Hepatocyte (in vitro differentiated cells): ENCODE measurements around the gene TTK. TPM values are rescaled to one million over a fixed set of nuclear protein-coding genes. Genes with fewer than 3 reads are reported as not detected.

Experiments used
- DNase-seq: peaks from one replicate; pipeline ENCODE4 v3.0.0-alpha.2; 2016; ENCODE audit warnings: low spot score
- H2AFZ ChIP-seq: fragments of 200-600 bp; sonication (generic); 2 replicates; pipeline ENCODE4 v1.6.0; 2016; ENCODE audit warnings: antibody characterized with exemption, mild to moderate bottlenecking
- H3K27ac ChIP-seq: fragments of 200-600 bp; sonication (generic); 2 replicates; pipeline ENCODE4 v1.5.1; 2016; ENCODE audit warnings: mild to moderate bottlenecking
- H3K27me3 ChIP-seq: fragments of 200-600 bp; sonication (generic); 2 replicates; pipeline ENCODE4 v1.6.1; 2016
- H3K36me3 ChIP-seq: fragments of 200-600 bp; sonication (generic); replicated peaks from 2 replicates; pipeline ENCODE4 v1.5.1; 2016; ENCODE audit warnings: low read depth; ENCODE audit not compliant: insufficient read depth
- H3K4me1 ChIP-seq: fragments of 200-600 bp; sonication (generic); 2 replicates; pipeline ENCODE4 v1.5.1; 2016; ENCODE audit warnings: mild to moderate bottlenecking, moderate library complexity; ENCODE audit not compliant: insufficient read depth
- H3K4me2 ChIP-seq: fragments of 200-600 bp; sonication (generic); 2 replicates; pipeline ENCODE4 v1.6.0; 2016
- H3K4me3 ChIP-seq: fragments of 200-600 bp; sonication (generic); 2 replicates; pipeline ENCODE4 v1.5.1; 2016; ENCODE audit warnings: mild to moderate bottlenecking
- H3K79me2 ChIP-seq: fragments of 200-600 bp; sonication (generic); 2 replicates; pipeline ENCODE4 v1.6.0; 2017; ENCODE audit warnings: mild to moderate bottlenecking
- H3K9me2 ChIP-seq: fragments of 200-600 bp; sonication (generic); replicated peaks from 2 replicates; pipeline ENCODE4 v1.6.0; 2017; ENCODE audit warnings: mild to moderate bottlenecking; ENCODE audit not compliant: insufficient read depth
- H3K9me3 ChIP-seq: fragments of 200-600 bp; sonication (generic); 2 replicates; pipeline ENCODE4 v1.5.1; 2016; ENCODE audit warnings: low read depth, mild to moderate bottlenecking
- H4K20me1 ChIP-seq: fragments of 200-600 bp; sonication (generic); 2 replicates; pipeline ENCODE4 v1.6.0; 2016; ENCODE audit warnings: mild to moderate bottlenecking; ENCODE audit not compliant: insufficient read depth, poor library complexity, severe bottlenecking
- EZH2 ChIP-seq: fragments of 200-600 bp; sonication (generic); IDR thresholded peaks from 2 replicates; pipeline ENCODE4 v1.6.1; 2016; ENCODE audit warnings: antibody characterized with exemption, mild to moderate bottlenecking, borderline replicate concordance
- EZH2phosphoT487 ChIP-seq: fragments of 200-600 bp; sonication (generic); IDR thresholded peaks from one replicate; pipeline ENCODE4 v1.6.1; 2018; ENCODE audit warnings: antibody characterized with exemption, mild to moderate bottlenecking, low read depth, moderate library complexity; ENCODE audit not compliant: unreplicated experiment, severe bottlenecking
- WGBS: methylation state at CpG from one replicate; pipeline ENCODE4 v1.1.6; 2016; ENCODE audit warnings: low lambda C conversion rate; ENCODE audit errors: missing lambda C conversion rate; 5-methylcytosine and 5-hydroxymethylcytosine counted together
- polyA plus RNA-seq: library from polyadenylated mRNA; unstranded; fragments of >200 nt; fragmentation: Nextera tagmentation; extraction: Ambion mirVana; gene quantifications from 2 replicates; pipeline ENCODE4 v1.2.1, GENCODE V29; 2016
- total RNA-seq: library from RNA; depleted of rRNA; stranded (reverse); fragments of >200 nt; gene quantifications from 2 replicates; pipeline ENCODE4 v1.2.3, GENCODE V29; 2014
- TF ChIP-seq, protein P1 (sequence below): fragments of 200-600 bp; sonication (generic); IDR thresholded peaks from 2 replicates; pipeline ENCODE4 v1.5.1; 2016; ENCODE audit warnings: antibody characterized with exemption, mild to moderate bottlenecking; ENCODE audit not compliant: poor library complexity

The TTK gene
- total and polyA plus RNA-seq, 2 experiments from 2014 or later = 4.0 to 10.7 TPM

DNA sequence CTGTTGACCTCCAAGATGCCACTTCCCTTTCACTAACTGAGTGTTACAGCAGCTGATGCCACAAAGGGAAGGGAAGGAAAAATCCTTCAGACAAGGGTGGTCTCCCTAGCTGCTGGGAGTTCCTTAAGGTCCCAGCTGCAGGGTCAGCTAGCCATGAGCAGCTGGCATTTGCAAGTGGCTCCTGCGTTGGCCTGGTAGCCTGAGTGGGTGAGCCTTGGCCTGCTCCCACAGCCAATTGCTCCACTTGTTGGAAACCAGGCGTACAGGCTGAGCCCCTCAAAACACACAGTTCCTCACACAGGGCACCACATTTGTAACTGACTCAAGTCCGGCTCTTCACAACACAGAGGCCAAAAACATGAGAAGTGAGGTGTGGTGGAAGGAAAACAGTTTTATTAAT, 16.7 kb downstream of the TTK start:
- no peak overlapping the region for H2AFZ ChIP-seq
- H3K27ac ChIP-seq = no peak overlapping the region
- no peaks in the 10 kb centered on the region for H3K9me3 ChIP-seq
- no peak overlapping the region for H3K4me3 ChIP-seq
- no peaks in the 10 kb centered on the region for H3K4me1 ChIP-seq
- H4K20me1 ChIP-seq = no peaks in the 10 kb centered on the region
- no peaks in the 10 kb centered on the region for H3K79me2 ChIP-seq
- TF ChIP-seq EZH2phosphoT487 (no peak), EZH2 (no peak)
- TF ChIP-seq, protein P1, sequence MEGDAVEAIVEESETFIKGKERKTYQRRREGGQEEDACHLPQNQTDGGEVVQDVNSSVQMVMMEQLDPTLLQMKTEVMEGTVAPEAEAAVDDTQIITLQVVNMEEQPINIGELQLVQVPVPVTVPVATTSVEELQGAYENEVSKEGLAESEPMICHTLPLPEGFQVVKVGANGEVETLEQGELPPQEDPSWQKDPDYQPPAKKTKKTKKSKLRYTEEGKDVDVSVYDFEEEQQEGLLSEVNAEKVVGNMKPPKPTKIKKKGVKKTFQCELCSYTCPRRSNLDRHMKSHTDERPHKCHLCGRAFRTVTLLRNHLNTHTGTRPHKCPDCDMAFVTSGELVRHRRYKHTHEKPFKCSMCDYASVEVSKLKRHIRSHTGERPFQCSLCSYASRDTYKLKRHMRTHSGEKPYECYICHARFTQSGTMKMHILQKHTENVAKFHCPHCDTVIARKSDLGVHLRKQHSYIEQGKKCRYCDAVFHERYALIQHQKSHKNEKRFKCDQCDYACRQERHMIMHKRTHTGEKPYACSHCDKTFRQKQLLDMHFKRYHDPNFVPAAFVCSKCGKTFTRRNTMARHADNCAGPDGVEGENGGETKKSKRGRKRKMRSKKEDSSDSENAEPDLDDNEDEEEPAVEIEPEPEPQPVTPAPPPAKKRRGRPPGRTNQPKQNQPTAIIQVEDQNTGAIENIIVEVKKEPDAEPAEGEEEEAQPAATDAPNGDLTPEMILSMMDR = no peak
- H3K9me2 ChIP-seq = no peaks in the 10 kb centered on the region
- H3K4me2 ChIP-seq = no peak overlapping the region
- H3K27me3 ChIP-seq = no peaks in the 10 kb centered on the region
- WGBS = 96% methylated on average over 3 of the region's 3 CpGs
- no peaks in the 10 kb centered on the region for H3K36me3 ChIP-seq
- no peak for DNase-seq

DNA sequence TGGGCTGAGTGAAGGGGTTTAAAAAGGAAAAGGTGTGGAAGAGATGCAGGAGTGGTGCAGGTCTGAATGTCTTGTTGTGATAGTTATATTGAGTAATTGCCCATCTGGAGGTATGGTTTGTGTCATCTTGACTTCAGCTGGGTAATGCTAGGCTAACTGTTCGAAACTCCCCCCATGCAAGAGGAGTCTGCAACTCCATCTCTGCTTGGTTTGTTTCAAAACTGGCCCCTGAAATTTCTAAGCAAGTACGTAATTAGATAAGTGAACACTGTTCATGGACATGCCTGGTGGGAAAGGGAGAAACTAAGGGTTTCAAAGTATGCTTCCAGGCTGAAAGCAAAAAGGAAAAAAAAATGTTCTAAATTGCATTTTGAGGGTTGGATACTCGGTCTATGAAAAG, 17.1 kb downstream of the TTK start:
- TF ChIP-seq EZH2phosphoT487 = no peak
- TF ChIP-seq, protein P1 = no peak
- TF ChIP-seq EZH2 = no peak
- Histone ChIP-seq H3K27me3 (no peaks in the 10 kb centered on the region), H3K4me3 (no peak overlapping the region), H2AFZ (no peak overlapping the region), H4K20me1 (no peaks in the 10 kb centered on the region), H3K4me2 (no peak overlapping the region), H3K79me2 (no peaks in the 10 kb centered on the region), H3K9me2 (no peaks in the 10 kb centered on the region), H3K27ac (no peak overlapping the region), H3K4me1 (no peaks in the 10 kb centered on the region), H3K36me3 (no peaks in the 10 kb centered on the region), H3K9me3 (no peaks in the 10 kb centered on the region)
- 73% methylated on average over 3 of the region's 3 CpGs for WGBS
- no peak for DNase-seq

DNA sequence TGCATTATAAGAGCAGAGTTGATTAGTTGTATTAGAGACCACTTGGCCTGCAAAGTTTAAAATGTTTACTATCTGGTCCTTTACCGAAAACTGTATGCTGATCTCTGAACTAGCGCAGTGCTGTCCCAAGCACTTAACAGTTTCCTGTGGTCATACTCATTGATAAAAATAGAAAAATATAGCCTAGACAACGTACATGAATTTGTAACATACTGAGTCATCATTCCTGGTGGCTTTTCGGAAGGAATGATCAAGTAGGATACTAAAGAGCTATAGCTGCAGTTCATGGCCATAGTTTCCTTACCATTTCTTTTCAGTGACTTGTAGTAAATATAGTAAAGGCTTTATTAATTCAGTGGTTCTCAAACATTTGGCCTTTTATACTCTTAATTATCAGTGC, 18.4 kb downstream of the TTK start:
- H4K20me1 ChIP-seq = no peaks in the 10 kb centered on the region
- H3K27me3 ChIP-seq = no peaks in the 10 kb centered on the region
- no peaks in the 10 kb centered on the region for H3K4me1 ChIP-seq
- no peak for DNase-seq
- H3K79me2 ChIP-seq = no peaks in the 10 kb centered on the region
- H3K9me2 ChIP-seq = no peaks in the 10 kb centered on the region
- TF ChIP-seq EZH2phosphoT487 (no peak), EZH2 (no peak)
- no peak overlapping the region for H3K4me2 ChIP-seq
- H3K4me3 ChIP-seq = no peak overlapping the region
- WGBS = 68% methylated on average over 4 of the region's 4 CpGs
- no peak overlapping the region for H3K27ac ChIP-seq
- no peaks in the 10 kb centered on the region for H3K9me3 ChIP-seq
- H3K36me3 ChIP-seq = no peaks in the 10 kb centered on the region
- no peak overlapping the region for H2AFZ ChIP-seq

DNA sequence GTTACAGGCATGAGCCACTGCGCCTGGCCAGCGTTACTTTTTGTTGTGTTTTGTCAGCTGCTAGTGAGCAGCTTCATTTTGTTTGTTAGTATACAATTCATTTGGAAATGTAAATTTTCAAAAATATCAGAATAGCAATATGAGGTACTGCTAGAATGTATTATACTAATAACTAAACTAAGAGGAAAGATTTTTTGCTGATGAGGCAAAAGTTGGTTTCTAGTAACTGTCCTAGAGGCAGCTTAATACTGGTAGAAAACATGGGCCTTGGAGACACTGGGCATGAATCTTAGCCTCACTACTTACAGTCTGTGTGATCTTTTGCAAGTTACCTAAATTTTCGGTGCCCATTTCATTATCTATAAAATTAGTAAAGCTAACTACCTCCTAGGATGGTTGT, 24.1 kb downstream of the TTK start:
- no peaks in the 10 kb centered on the region for H3K36me3 ChIP-seq
- H2AFZ ChIP-seq = no peak overlapping the region
- no peaks in the 10 kb centered on the region for H3K27me3 ChIP-seq
- no peaks in the 10 kb centered on the region for H3K9me3 ChIP-seq
- no peaks in the 10 kb centered on the region for H3K9me2 ChIP-seq
- no peaks in the 10 kb centered on the region for H4K20me1 ChIP-seq
- H3K4me3 ChIP-seq = no peak overlapping the region
- TF ChIP-seq, protein P1 = no peak
- TF ChIP-seq EZH2phosphoT487 = no peak
- TF ChIP-seq EZH2 = no peak
- no peak overlapping the region for H3K27ac ChIP-seq
- 68% methylated on average over 3 of the region's 3 CpGs for WGBS
- DNase-seq = no peak
- H3K4me1 ChIP-seq = no peaks in the 10 kb centered on the region
- no peak overlapping the region for H3K4me2 ChIP-seq
- H3K79me2 ChIP-seq = no peaks in the 10 kb centered on the region
